ENCODE data around the gene PAGE2. TPM values are rescaled to one million over a fixed set of nuclear protein-coding genes. Genes with fewer than 3 reads are reported as not detected.
"Not testable (repeated sequence)": the region's sequence is repeated elsewhere in the genome, so short reads cannot be mapped to it uniquely, and the experiment has no call there.

Gene PAGE2
- total RNA-seq, 2 donors from 2014 or later = not detected

GRCh38 chrX:55107911-55108310 lies 19.1 kb downstream of the PAGE2 start:
- Histone ChIP-seq H3K27ac (no peak overlapping the region), H3K27me3 (no peaks in the 10 kb centered on the region), H3K4me3 (no peak overlapping the region), H3K9me3 (no peaks in the 10 kb centered on the region), H3K36me3 (no peaks in the 10 kb centered on the region), H3K4me1 (no peaks in the 10 kb centered on the region)
- no peak for DNase-seq (ENCODE audit: low spot score)
- no peak for TF ChIP-seq CTCF (IDR thresholded peaks at IDR 0.05)

- no peak overlapping the region for H3K27ac ChIP-seq
- TF ChIP-seq CTCF (IDR thresholded peaks at IDR 0.05) = no peak
Observed at GRCh38 chrX:55109306-55109705, 20.5 kb downstream of the PAGE2 start.

GRCh38 chrX:55111578-55112254 lies 22.9 kb downstream of the PAGE2 start:
- Histone ChIP-seq H3K27me3 (no peaks in the 10 kb centered on the region), H3K27ac (no peak overlapping the region), H3K36me3 (no peaks in the 10 kb centered on the region), H3K4me1 (no peaks in the 10 kb centered on the region), H3K4me3 (no peak overlapping the region), H3K9me3 (no peaks in the 10 kb centered on the region)
- TF ChIP-seq CTCF (IDR thresholded peaks at IDR 0.05) = no peak
- DNase-seq (ENCODE audit: low spot score) = no peak

More at GRCh38 chrX:55109306-55109705, 20.5 kb downstream of the PAGE2 start:
- Histone ChIP-seq H3K9me3 (no peaks in the 10 kb centered on the region), H3K4me3 (no peak overlapping the region), H3K27me3 (no peaks in the 10 kb centered on the region), H3K36me3 (no peaks in the 10 kb centered on the region), H3K4me1 (no peaks in the 10 kb centered on the region)
- no peak for DNase-seq (ENCODE audit: low spot score)

GRCh38 chrX:55116589-55116988 lies 27.8 kb downstream of the PAGE2 start:
- not testable (repeated sequence) for H3K27ac ChIP-seq; H3K36me3 ChIP-seq; H3K27me3 ChIP-seq; H3K4me1 ChIP-seq; H3K9me3 ChIP-seq; H3K4me3 ChIP-seq; DNase-seq (ENCODE audit: low spot score)

GRCh38 chrX:55118574-55118973 lies 29.8 kb downstream of the PAGE2 start:
- H3K9me3 ChIP-seq = no peaks in the 10 kb centered on the region
- H3K36me3 ChIP-seq = no peaks in the 10 kb centered on the region
- no peaks in the 10 kb centered on the region for H3K27me3 ChIP-seq
- no peak overlapping the region for H3K4me3 ChIP-seq
- H3K4me1 ChIP-seq = no peaks in the 10 kb centered on the region
- TF ChIP-seq CTCF (IDR thresholded peaks at IDR 0.05) = no peak
- H3K27ac ChIP-seq = no peak overlapping the region
- no peak for DNase-seq (ENCODE audit: low spot score)

- no peak overlapping the region for H3K4me3 ChIP-seq
- no peak overlapping the region for H3K27ac ChIP-seq
- H3K4me1 ChIP-seq = no peaks in the 10 kb centered on the region
- H3K9me3 ChIP-seq = no peaks in the 10 kb centered on the region
- DNase-seq (ENCODE audit: low spot score) = no peak
- H3K36me3 ChIP-seq = no peaks in the 10 kb centered on the region
- TF ChIP-seq CTCF (IDR thresholded peaks at IDR 0.05) = no peak
- H3K27me3 ChIP-seq = no peaks in the 10 kb centered on the region
Observed at GRCh38 chrX:55119271-55119670, 30.5 kb downstream of the PAGE2 start.
